Measurements from ENCODE around the gene PEPD.
A peak's percentile ranks its signal among the peaks of the same experiment; 100 is the strongest.

The PEPD gene

GRCh38 chr19:33376941-33377557, 144.5 kb downstream of the PEPD start:
- no peak for DNase-seq (ENCODE audit: low spot score)
- in situ Hi-C loops (cut with MboI; ENCODE audit: low pct_unique_long_range_greater_than_20kb, low sequenced_read_pairs, unreplicated experiment), result no loop called here

DNA sequence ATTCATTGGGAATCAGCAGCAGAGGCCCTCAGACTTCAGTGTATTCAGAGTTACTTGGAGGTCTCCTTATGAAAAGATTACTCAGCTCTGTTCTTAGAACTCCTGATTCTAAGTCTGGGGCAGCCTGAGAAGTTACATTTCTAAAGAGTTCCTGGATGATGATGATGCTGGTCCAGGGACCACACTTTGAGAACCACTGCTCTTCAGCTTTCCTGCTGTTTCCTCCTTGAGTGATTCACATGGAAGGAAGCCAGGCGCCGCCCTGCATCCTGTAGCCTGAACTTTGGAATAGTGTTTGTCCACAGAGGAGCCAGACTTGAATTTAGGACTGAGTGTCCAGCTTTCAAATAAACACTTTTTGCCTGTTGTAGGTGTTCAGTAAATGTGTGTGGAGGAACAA, 145.2 kb downstream of the PEPD start:
- in situ Hi-C loops (cut with MboI; ENCODE audit: low pct_unique_long_range_greater_than_20kb, low sequenced_read_pairs, unreplicated experiment), result no loop called here
- no peak for DNase-seq (ENCODE audit: low spot score)
- no peak for TF ChIP-seq CTCF (IDR thresholded peaks at IDR 0.05; ENCODE audit: extremely low read depth, insufficient read depth, missing control alignments)

More at GRCh38 chr19:33376941-33377557, 144.5 kb downstream of the PEPD start:
- no peak for TF ChIP-seq CTCF (IDR thresholded peaks at IDR 0.05; ENCODE audit: extremely low read depth, insufficient read depth, missing control alignments)

- DNase-seq (ENCODE audit: low spot score), result no peak
- in situ Hi-C loops (cut with MboI; ENCODE audit: low pct_unique_long_range_greater_than_20kb, low sequenced_read_pairs, unreplicated experiment), result no loop called here
- TF ChIP-seq CTCF (IDR thresholded peaks at IDR 0.05; ENCODE audit: extremely low read depth, insufficient read depth, missing control alignments), result no peak
These were observed 145.8 kb downstream of the PEPD start for GRCh38 chr19:33375837-33376159.

DNA sequence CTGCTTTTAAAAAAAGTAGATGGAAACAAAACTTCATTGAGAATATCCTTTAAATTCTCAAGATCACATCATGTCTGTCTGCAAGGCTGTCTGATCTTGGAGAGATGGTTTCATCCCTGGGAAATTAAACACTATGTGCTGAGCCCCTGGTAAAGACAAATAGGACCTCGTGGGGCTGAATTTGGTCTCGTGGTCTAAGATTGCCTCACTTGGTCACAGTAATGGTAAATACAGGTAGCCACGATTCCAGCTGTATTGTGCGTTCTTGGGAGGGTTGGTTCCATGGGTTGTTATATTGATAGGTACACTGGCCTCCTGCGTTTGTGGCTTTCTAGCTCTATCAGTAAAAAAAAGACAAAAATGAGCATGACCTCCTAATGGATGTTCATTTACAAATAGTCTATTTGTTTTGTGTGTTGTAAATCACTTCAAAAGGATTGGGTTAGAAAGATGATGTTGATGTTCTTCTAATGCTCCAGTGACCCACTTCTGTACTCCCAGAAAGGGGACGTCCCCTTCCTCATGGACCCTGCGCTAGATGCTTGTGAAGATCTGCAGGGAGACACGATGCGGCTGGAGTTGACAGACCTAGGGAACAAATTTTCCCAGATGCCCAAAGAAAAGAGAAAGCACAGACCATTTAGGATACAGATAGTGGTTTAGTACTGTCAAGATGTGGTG, 146.3 kb downstream of the PEPD start:
- no peak for TF ChIP-seq CTCF (IDR thresholded peaks at IDR 0.05; ENCODE audit: extremely low read depth, insufficient read depth, missing control alignments)
- in situ Hi-C loops (cut with MboI; ENCODE audit: low pct_unique_long_range_greater_than_20kb, low sequenced_read_pairs, unreplicated experiment), result no loop called here
- DNase-seq (ENCODE audit: low spot score), result no peak

DNA sequence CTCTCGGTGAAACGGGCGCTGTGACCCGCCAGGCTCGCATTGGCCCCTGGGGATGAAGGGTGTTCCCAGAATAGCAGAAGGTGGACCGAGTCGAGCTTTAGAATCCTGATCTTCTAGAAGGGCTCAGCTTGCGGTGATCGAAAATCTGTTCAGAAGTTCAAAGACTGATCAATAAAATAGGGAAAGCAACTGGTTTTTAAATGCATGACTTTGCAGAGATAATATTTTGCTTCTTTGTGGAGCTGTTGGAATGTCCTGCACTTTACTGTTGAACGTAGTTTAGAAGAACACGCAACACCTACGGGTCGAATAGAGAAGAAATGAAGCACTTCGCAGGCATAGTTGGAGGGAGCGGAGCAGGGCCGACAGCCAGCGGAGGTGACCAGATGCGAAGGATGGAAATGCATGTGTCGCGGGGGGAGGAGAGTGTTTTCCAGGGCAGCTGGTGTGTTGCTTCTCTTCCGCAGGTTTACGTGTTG, 147.3 kb downstream of the PEPD start:
- peak; percentile 34 for DNase-seq (ENCODE audit: low spot score)
- TF ChIP-seq CTCF (IDR thresholded peaks at IDR 0.05; ENCODE audit: extremely low read depth, insufficient read depth, missing control alignments), result no peak
- in situ Hi-C loops (cut with MboI; ENCODE audit: low pct_unique_long_range_greater_than_20kb, low sequenced_read_pairs, unreplicated experiment), result no loop called here

- peak; percentile 99 for DNase-seq (ENCODE audit: low spot score)
- peak; percentile 14 for TF ChIP-seq CTCF (IDR thresholded peaks at IDR 0.05; ENCODE audit: extremely low read depth, insufficient read depth, missing control alignments)
- in situ Hi-C loops (cut with MboI; ENCODE audit: low pct_unique_long_range_greater_than_20kb, low sequenced_read_pairs, unreplicated experiment), result no loop called here
These were observed 147.9 kb downstream of the PEPD start, which contains the start of gene CEBPG for GRCh38 chr19:33373453-33374235. CEBPG (plus strand) TSS chr19:33373709; CDS start chr19:33379240, 5,531 bp downstream.

Measured in GM13977 (cell line).